GM12891 (cell line): ENCODE data around the gene BABAM2.

Experiments used
- DNase-seq: peaks from one replicate; pipeline ENCODE4 v3.0.0; 2011; ENCODE audit warnings: low spot score; ENCODE audit not compliant: insufficient read length
- FAIRE-seq: peaks from 2 replicates; lab custom pipeline; 2011; peaks lifted over from hg19 to GRCh38; lab: Jason Lieb, UNC
- PAX5 ChIP-seq: IDR thresholded peaks from 2 replicates; pipeline ENCODE4 v1.6.1; 2011; ENCODE audit warnings: low read length, moderate library complexity, mild to moderate bottlenecking; ENCODE audit not compliant: insufficient read depth, severe bottlenecking
- POLR2A ChIP-seq: IDR thresholded peaks from 2 replicates; pipeline ENCODE4 v1.6.1; 2011; ENCODE audit warnings: low read depth, low read length, control low read depth
- POLR2AphosphoS5 ChIP-seq: IDR thresholded peaks from 2 replicates; pipeline ENCODE4 v1.6.1; 2011; ENCODE audit warnings: low read depth, low read length, control low read depth
- POU2F2 ChIP-seq: IDR thresholded peaks from 2 replicates; pipeline ENCODE4 v1.6.1; 2011; ENCODE audit warnings: low read depth, mild to moderate bottlenecking, control low read depth, low read length, moderate library complexity
- SPI1 ChIP-seq: IDR thresholded peaks from 2 replicates; pipeline ENCODE4 v1.6.1; 2011; ENCODE audit warnings: low read depth, low read length, control low read depth
- TAF1 ChIP-seq: IDR thresholded peaks from 2 replicates; pipeline ENCODE4 v1.6.1; 2011; ENCODE audit warnings: low read depth, low read length, control low read depth

Gene BABAM2

DNA sequence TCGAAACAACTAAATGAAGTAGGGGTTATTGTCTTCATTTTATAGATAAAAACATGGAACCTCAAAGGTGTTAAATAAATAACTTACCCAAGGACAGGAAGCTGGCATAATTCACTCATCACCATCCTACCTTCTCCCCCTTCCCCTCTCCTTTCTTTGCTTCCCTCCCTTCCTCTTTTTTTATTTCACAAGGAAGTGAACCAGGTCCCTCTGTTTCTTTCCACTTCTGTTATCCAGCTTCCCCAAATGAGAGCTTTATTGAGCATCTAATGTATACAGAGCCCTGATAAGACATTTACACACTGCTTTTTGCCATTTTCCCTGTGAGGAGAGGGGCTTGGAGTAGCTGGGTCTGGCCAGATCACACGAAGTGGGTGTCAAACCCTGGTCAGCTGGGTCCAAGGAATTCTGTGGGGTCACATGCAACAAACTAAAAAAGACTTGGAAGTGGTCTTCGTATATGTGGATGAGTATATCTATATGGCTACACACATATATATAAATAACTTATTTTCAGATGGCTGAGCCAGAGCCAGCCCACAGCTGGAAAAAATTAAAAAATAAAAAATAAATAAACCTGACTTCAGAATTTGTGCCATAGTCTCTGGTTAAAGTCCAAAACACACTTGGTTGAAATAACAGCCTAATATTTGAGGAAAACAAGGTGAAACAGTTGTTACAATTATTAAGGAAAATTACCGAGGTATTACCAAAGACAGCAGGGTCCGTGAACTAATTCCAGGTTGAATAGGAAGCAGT is 452.8 kb downstream of the BABAM2 start:
- no peak for DNase-seq
- FAIRE-seq = no peak
- TF ChIP-seq POU2F2 (no peak), SPI1 (no peak), POLR2AphosphoS5 (no peak), TAF1 (no peak), PAX5 (no peak), POLR2A (no peak)

DNA sequence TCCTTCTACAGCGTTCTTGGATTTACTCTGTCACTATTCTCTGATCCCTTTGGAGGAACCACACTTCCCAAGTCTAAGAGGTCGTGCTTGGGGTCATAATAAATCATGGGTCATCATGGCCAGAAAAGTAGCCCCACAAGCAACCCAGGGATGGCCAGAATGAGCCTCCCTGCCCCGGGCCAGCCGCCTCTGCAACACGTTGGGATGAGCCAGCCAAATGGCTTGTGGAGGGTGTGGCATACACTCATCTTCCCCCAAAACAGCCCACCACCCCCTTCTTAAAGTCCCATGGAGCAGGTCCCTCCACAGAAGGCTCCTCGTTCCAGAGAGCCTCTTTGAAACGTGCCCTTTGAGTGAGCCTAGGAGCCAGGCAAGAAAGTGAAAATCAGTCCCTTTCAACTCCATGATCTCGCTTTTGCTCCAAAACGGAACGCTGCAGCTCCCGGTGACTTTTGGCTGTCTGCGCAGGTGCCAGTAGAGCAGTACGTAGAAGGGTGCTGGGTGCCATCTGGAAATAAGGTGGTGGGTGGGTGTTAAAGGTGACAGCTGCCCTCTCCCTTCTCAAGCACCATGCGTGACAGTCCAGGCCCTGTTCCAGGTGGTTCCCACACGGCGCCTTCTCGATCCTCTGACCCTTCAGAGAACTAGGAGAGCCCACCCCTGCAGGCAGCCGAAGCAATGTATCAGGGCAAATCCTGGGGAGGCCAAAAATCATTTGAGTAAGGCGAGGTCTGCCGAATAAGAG is 453.6 kb downstream of the BABAM2 start:
- no peak for TF ChIP-seq POLR2A
- TF ChIP-seq PAX5 = no peak
- TF ChIP-seq POLR2AphosphoS5 = no peak
- TF ChIP-seq SPI1 = no peak
- no peak for TF ChIP-seq POU2F2
- no peak for TF ChIP-seq TAF1
- DNase-seq (no peak), FAIRE-seq (no peak)

- no peak for DNase-seq
- FAIRE-seq = no peak
- no peak for TF ChIP-seq POU2F2
- no peak for TF ChIP-seq SPI1
Observed at GRCh38 chr2:28344756-28345373, 454.3 kb downstream of the BABAM2 start.

DNA sequence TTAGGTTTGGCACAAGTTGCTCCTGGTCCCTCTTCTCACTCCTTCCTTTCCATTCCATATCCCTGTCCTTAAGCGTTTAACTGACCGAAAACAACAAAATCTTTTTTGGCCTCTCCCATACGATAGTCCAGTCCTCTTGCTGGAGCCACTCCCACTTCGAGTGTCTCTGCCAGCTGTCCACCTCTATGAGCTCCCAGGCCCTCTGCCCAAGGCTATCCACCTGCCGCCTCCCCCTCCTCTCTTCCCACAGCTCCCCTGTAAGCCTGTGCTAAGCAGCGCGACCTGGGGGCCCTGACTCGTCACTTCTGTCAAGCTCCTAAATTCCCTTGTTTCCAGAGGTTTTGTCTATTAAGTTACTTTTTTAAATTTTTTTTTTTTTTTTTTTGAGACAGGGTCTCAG is 455.1 kb downstream of the BABAM2 start:
- TF ChIP-seq POU2F2 = no peak
- TF ChIP-seq POLR2A = no peak
- TF ChIP-seq SPI1 = no peak
- TF ChIP-seq TAF1 = no peak
- no peak for TF ChIP-seq PAX5
- no peak for TF ChIP-seq POLR2AphosphoS5
- DNase-seq = no peak
- FAIRE-seq = no peak

GRCh38 chr2:28346587-28346986 is 456.1 kb downstream of the BABAM2 start:
- TF ChIP-seq PAX5 (no peak), TAF1 (no peak), POLR2A (no peak), SPI1 (no peak), POU2F2 (no peak), POLR2AphosphoS5 (no peak)
- DNase-seq (no peak), FAIRE-seq (no peak)

DNA sequence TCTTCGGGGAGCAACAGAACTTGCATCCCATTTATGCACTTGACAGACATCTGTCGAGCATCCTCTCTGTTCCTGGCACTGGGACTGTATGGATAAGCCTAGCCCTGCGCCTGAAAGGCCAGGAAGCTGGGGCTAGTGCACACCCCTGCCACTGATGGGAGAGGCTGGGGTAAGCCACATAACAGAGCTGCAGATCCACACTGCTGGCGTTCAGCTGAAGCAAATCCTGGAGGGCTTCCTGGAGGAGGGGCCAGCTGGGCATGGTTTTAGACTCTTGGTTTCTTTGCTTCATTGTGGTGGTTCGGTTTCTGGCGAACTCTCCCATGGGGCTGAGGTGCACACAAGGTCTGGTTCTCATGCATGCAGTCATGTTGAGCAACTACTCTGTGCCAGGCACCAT is 456.7 kb downstream of the BABAM2 start:
- no peak for FAIRE-seq
- TF ChIP-seq POLR2A (no peak), PAX5 (no peak), SPI1 (no peak)
- no peak for DNase-seq

GRCh38 chr2:28347596-28347995 is 457.1 kb downstream of the BABAM2 start:
- FAIRE-seq (no peak), DNase-seq (no peak)
- TF ChIP-seq PAX5 (no peak), SPI1 (no peak)

DNA sequence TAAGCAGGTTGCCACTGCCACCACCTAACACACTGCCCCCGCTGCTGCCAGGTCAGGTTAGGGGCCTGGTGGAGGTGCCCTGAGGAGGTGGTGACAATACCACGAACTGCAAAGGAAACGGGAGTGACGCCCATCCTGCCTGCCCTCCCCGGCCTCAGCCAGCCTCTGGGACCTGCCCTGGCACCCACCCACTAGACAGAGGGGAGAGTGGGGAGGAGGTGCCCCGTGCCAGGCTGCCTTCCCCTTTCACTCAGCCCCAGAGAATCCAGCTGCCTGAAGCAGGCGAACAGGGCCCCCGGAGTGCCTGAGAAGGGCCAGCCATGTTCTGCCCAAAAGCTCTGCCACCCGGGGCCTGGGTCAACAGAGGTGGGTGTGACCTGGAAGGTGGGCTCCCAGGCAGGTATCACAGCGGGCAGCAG is 457.6 kb downstream of the BABAM2 start:
- TF ChIP-seq SPI1 (no peak), TAF1 (no peak), PAX5 (no peak), POLR2A (no peak), POLR2AphosphoS5 (no peak), POU2F2 (no peak)
- FAIRE-seq (no peak), DNase-seq (no peak)

DNA sequence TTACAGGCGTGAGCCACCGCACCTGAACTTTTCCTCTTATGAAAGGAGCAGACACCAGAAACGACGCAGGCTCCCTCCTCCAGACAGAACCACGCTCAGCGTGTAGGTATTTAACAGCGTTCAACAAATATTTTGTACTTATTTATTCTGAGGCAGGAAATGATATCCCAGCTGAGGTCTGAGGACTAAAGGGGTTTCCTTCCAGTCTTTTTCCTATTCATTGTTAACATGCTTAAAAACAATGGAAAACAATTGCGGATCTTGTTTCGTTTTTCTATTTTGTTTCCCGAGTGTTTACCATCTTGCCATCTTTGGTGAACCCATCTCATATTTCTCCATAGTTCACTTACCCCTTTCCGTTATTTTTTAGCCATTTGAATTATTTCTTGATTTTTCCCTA is 458.4 kb downstream of the BABAM2 start:
- TF ChIP-seq POLR2AphosphoS5 (no peak), POLR2A (no peak), PAX5 (no peak), POU2F2 (no peak), SPI1 (no peak), TAF1 (no peak)
- FAIRE-seq (no peak), DNase-seq (no peak)
